C4-2B (cell line): ENCODE measurements around the gene GNAZ.

Experiments
- ZFX ChIP-seq: fragments of 450-650 bp; IDR thresholded peaks from 2 replicates; pipeline ENCODE4 v1.6.1; 2017
- TF ChIP-seq, protein P1 (sequence below): fragments of 450-650 bp; conservative IDR thresholded peaks from 2 replicates; pipeline ENCODE4 v1.5.1; 2017; ENCODE audit warnings: mild to moderate bottlenecking

DNA sequence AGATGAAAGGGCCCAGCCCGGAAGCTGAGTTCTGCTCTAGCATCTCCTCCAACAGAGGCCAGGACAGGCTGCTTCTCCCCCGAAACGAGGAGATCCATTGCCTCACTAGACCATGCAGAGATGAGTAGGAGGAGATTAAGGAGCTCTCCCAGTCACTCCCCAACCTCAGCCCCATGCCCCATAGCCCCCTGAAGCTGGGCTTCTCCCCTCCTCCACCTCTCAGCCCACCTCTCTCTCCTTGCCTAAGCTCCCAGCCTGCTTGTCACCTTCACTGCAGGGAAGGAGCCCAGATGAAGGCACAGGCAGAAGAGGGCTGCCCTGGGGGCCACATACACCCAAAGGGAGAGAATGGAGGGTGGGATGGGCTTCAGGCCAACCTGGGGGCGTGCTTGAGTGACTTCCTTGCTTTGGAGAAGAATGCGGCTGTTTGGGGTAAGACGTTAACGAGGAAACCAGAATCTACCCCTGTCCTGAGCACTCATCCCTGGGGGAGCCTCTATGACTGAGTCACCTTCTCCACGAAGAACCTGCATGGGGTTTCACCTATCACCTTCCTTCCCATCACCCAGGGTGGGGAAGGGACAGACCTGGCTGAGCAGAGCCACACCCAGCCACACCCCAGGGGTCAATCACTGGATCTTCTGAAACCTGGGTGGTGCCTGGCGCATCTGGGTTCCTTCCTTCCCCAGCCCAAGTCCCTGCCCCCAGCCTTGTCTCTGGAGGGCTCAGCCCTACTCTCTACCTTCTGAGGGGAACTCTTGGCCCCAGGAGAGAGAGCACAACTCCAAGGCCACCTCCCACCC lies 11.6 kb upstream of the GNAZ start:
- TF ChIP-seq, protein P1, sequence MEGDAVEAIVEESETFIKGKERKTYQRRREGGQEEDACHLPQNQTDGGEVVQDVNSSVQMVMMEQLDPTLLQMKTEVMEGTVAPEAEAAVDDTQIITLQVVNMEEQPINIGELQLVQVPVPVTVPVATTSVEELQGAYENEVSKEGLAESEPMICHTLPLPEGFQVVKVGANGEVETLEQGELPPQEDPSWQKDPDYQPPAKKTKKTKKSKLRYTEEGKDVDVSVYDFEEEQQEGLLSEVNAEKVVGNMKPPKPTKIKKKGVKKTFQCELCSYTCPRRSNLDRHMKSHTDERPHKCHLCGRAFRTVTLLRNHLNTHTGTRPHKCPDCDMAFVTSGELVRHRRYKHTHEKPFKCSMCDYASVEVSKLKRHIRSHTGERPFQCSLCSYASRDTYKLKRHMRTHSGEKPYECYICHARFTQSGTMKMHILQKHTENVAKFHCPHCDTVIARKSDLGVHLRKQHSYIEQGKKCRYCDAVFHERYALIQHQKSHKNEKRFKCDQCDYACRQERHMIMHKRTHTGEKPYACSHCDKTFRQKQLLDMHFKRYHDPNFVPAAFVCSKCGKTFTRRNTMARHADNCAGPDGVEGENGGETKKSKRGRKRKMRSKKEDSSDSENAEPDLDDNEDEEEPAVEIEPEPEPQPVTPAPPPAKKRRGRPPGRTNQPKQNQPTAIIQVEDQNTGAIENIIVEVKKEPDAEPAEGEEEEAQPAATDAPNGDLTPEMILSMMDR = no peak
- no peak for TF ChIP-seq ZFX
